ENCODE measurements around the gene LRRC23.

- TF ChIP-seq CTCF (IDR thresholded peaks at IDR 0.05) (no peak), POLR2A (IDR thresholded peaks at IDR 0.05) (no peak)
Observed at GRCh38 chr12:6896846-6897435, 7.7 kb upstream of the LRRC23 start.

Data from suprapubic skin (tissue), 3 donors.